Measurements from ENCODE around the gene UBE4B.
"Not testable (repeated sequence)": the region's sequence is repeated elsewhere in the genome, so short reads cannot be mapped to it uniquely, and the experiment has no call there.

The UBE4B gene

DNA sequence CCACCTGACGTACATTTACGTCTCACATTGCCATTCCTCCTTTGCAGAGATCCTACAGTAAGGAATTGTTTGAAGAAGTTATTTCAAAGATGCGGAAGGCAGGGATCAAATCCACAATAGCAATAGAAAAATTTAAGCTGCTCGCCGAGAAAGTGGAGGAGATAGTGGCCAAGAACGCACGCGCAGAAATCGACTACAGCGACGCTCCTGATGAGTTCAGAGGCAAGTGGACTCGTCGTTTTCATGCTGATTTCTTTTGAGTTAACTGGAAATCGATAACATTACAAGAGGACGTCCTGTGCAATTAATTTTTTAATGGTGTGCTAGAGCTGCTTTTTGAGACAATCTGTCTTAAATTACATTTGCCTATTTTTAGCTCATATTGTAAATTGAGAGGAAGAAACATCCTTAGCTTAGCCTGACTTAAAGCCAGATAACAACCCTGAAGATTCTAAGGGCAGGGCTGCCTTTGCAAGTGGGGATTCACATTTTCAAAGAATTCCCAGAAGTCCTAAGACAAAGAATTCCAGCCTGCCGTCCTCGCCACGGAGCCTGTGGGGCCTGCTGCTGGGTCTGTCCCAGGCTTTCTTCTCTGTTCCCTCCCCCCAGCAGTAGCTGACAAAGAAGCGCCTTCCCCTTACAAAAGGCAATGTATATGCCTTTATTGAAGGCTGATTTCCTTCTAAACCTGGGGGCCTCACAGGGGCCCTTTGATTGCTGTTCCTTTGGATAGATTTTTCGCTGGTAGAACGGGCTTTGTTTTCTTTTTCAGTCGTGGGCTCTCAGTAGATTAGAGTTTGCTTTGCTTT, 146.0 kb downstream of the UBE4B start:
- peak; percentile 74 for DNase-seq

DNA sequence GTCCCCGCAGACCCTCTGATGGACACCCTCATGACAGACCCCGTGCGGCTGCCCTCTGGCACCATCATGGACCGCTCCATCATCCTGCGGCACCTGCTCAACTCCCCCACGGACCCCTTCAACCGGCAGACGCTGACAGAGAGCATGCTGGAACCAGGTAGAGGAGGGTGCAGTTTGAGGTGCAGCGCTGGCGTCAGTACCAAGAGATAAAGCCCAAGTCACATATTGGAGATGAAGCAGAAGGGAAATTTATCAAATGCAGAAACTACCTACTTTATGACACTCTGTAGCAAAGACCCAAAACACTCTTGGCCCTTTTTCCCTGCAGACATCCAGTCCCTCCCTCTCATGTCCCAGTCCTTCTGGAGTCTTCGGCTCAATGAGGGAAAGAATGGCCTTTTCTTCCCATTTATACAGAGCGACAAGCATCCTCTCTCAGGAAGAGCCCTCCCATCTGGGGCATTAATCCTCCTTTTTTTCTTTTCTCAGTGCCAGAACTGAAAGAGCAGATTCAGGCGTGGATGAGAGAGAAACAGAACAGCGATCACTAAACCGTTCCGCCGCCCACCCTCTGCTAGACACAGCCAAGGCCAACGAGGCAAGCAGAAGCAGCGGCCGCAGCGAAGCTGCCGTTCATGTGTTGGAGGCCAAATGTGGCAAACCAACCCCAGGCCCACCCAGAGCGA, 146.8 kb downstream of the UBE4B start:
- DNase-seq: no peak

DNA sequence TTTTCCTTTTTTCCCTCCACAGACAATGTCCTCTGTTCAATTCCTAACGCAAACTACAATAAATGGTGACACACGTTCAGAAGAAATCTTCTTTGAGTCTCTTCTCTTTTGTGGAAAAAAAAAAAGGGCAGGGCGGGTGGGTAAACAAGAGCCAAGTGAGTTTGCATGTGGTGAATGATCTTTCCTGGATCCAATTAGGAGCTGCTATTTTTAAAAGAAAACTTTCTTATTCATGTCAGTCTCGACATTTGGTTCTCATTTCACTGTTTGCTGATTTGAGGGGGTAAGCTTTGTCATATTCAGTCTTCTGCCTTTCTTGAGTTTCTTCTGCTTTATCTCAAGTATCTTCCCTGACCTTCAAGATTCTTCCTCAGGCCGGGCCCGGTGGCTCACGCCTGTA, 148.4 kb downstream of the UBE4B start:
- peak; percentile 77 for DNase-seq

DNA sequence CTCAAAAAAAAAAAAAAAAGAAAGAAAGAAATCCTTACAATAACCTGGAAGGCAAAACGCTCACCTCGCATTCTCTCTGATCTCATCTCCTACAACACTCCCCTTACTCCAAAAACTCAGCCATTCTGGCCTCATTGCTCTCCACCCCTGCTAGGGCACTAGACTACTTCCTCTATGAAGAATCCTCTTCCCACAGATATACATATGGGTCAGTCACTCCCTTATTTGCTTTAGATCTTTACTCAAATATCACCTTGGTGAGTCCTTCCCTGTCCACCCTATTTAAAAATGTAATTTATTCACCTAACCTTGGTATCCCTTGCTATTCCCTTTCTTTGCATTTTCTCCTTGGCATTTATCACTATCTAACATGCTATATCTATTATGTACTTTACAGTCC, 153.0 kb downstream of the UBE4B start:
- DNase-seq: no peak

DNA sequence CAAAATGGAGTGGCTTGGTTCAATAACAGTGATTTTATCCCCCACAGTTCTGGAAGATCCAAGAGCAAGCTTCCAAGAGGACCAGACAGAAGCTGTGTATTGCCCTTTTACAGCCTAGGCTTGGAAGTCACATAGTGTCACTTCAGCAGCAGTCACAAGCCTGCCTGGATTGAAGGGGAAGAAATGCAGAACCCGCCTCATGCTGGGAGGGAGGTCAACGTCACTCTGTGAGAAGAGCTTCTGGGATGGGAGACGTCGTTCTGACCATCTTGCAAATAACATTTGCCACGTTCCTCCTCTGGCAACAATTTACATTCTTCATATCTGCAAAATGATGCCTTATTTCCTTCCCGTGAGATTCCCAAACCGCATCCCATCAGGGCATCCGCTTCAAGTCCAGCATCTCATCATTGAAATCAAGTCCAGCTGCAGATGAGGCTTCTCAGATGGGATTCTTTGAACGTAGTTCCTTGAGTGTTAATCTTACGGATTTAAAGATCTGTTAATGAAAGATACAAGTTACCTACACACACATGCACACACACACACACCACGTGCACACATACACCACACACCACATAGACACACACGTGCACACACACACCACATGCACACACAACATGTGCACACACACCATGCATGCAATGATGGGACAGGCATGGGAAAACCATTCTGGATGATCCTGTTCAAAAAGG, 153.7 kb downstream of the UBE4B start:
- DNase-seq: peak; percentile 87

DNA sequence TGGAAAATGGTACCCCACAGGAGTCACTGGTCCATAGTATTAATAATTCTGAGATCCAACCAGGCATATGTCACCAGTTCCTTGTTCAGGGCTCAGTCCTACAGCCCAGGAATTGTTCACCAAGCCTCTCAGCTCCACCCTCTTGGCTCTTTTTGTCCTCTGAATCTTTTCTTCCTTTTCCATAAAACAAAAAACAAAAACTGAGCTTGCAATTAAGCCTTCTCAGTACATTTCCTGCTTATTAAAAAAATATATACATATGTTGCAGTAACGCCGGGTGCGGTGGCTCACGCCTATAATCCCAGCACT, 154.2 kb downstream of the UBE4B start:
- no peak for DNase-seq

DNA sequence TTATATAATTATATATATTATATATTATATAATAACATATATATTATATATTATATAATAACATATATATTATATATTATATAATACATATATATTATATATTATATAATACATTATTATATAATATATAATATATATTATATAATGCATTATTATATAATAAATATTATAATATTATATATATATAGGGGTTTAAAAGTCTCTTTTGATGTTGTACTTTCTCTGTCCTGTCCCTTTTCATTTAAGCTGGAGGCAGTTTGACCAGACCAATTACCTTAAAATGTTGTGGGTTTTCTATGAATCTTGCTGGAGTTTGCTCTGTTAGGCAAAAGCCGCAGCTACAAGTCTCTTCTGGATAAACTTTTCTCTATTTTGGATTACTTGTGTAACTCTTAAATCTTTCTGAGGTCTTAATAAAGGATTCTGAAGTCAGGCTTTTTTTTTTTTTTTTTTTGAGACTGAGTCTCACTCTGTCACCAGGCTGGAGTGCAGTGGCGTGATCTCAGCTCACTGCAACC, 155.4 kb downstream of the UBE4B start:
- no peak for DNase-seq

DNA sequence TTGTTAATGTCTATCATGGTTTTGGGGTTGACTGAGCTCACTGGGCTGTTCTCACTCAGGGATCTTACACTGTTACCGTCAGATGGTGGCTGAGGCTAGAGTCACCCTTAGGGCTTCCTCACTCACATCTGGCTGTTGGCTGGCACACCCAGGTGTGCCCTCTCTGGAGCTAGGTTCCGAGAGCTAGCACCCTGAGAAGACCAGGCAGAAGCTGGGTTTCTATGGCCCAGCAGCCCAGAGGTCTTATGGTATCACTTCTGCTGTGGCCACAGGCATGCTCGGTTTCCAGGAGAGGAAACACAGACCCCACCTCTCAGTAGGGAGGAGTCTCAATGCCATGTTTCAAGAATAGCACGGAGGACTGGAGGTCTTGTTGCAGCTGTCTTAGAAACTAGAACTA, 156.9 kb downstream of the UBE4B start:
- DNase-seq: no peak

DNA sequence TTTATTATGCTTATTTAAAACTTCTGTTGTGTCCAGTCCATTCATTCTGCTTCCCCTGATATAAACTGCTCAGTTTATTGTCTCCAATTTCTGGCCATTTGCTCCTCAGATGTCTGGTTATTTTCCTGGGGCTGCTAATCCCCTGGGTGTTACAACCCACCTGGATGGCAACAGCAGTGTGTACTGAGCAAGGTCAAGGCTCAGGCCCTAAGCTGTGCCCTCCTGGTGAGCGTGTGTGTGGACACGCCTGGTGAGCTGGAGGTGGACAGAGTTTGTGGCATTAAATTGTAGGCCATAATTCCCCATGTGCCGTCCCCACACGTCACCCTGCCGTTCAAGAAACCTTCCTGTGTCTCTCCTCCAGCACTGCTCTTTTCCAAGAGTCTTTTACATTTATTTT, 159.5 kb downstream of the UBE4B start:
- DNase-seq: no peak

DNA sequence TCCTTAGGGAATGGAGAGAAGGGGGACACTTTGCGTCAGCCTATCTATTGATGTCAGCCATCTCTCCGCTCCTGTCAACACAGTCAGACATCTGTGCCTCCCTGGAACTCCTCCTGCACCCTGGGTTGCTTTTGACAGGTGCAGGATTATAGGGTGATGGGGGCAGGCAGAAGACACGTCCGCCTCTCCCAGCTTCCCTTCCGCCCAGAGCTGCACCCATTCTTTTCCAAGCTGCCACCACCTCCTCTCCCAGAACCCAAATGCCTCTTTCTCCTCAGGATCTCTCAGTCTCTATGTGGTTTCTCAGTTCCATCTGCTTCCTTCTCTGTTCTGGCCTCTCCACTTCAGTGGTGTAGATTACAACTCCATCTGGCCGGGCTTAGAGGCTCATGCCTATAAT, 160.5 kb downstream of the UBE4B start:
- no peak for DNase-seq

DNA sequence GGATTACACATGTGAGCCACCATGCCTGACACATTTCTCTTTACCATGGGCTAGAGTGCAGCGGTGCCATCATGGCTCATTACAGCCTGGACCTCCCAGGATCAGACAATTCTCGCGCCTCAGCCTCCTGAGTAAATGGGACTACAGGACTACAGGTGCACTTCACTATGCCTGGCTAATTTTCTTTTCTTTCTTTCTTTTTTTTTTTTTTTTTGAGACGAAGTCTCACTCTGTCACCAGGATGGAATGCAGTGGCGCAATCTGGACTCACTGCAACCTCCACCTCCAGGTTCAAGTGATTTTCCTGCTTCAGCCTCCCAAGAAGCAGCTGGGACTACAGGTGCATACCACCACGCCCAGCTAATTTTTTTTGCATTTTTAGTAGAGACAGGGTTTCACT, 162.8 kb downstream of the UBE4B start:
- DNase-seq: peak; percentile 19

DNA sequence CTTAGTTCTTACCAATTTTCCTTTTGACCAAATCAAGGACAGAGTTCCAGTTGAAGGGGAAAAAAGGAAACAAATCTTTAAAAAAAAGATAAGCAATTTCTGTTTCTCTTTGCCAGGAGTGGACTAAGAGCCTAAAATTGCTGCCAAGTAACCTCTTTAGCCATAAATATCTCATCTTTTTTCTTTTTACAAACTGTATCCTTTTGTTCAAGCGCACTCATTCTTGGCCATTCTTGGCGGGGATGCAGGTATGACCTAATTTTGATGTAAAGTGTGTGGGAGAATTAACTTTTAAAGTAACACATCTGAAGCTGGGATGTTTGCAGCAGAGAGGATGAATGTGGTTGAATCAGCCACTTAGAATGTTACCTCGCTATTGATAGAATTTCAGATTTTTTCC, 164.2 kb downstream of the UBE4B start:
- no peak for DNase-seq

DNA sequence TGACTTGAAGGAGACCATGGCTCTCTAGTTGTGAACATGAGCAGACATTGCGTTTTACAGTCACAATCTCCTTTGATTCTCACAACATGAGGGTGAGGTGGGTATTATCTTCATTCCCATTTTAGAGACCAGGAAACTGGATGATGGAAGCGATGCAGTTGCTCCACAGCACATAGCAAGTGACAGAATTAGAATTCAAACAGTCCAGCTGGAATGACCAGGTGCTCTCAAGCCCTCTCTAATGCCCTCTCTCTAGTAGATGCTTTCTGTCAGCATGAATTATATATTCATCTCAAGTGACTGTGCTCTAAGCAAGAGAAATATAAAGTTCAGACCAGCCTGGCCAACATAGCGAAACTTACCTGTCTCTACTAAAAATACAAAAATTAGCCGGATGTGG, 167.9 kb downstream of the UBE4B start:
- no peak for DNase-seq

DNA sequence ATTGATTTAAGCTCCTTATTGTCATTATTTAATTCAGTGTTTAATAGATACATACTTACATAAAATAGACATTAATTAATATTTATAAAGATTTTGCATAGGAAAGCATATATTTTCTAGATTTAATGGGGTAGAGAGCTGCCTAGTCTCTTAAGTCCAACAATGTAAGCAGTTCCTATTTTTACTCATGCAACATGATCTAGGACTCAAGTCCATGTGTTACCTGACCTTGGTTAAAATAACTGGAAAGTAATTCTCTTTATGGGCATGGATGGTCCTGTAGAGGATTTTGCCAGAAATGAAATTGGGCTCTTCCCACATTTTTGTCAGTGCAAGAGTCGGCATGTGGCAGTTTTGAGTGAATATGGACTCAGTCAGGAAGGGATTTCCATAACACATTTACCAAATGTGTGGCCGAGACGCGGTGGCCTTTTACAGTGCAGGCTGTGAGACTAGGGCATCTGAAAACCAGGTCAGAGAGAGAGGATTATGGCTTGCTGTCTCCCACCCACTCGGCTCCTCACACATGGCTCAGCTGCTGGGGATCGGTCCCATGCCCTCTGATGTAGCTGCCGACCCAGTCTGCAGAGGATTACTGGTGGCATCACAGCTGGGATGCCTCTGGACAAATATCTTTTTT, 171.4 kb downstream of the UBE4B start:
- DNase-seq: no peak

DNA sequence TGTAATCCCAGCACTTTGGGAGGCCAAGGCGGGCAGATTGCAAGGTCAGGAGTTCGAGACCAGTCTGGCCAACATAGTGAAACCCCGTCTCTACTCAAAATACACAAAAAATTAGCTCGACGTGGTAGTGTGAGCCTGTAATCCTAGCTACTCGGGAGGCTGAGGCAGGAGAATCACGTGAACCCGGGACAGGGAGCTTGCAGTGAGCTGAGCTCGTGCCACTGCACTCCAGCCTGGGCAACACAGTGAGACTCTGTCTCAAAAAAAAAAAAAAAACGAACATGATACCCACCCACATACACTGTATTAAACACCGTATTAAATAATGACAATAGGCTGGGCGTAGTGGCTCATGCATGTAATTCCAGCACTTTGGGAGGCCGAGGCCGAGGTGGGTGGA, 172.4 kb downstream of the UBE4B start:
- not testable (repeated sequence) for DNase-seq

DNA sequence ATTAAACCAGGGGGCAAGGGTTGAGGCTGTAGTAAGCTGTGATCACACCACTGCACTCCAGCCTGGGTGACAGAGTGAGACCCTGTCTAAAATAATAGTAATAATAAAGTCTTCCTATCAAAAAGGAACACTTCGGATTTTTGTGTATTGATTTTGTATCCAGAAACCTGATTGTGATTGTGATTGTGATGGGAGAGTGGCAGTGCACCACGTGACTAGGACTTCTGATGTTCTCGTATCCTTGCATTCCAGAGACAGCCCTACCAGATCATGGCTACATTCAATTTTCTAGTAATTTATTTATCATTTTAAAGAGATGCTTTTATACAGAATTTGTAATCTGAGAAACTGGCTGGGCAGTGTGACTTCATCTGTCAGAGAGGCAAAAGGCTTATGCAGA, 175.1 kb downstream of the UBE4B start:
- DNase-seq: no peak

DNA sequence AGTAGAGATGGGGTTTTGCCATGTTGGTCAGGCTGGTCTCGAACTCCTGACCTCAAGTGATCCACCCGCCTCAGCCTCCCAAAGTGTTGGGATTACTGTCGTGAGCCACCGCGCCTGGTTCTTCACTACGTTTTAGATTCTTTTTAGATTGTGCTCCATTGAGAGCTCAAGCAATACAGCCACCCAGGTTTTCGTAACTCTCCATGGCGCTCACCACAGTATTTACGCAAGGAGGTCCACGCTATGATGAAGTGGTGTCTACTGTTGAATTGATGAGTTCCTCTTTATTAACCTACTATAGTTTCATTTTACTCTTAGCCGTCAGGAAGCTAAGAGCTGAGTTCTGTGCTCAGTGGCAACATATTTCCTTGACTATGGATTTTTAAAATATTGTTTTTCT, 175.8 kb downstream of the UBE4B start:
- DNase-seq: no peak

DNA sequence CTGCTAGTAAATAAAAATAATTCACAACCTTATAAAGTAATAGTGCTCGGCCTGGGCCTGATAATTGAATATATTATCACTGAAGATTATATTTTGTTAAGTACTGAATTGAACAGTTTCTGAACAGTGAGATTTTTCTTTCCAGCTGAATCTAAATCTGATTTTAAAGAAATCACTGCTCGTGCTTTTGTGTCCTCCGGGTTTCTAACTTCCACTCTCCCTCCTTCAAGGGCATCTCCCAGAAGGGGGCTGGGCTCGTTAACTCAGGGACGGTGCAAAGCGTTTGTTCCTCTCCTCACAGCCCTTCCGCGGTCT, 176.8 kb downstream of the UBE4B start:
- DNase-seq: no peak

DNA sequence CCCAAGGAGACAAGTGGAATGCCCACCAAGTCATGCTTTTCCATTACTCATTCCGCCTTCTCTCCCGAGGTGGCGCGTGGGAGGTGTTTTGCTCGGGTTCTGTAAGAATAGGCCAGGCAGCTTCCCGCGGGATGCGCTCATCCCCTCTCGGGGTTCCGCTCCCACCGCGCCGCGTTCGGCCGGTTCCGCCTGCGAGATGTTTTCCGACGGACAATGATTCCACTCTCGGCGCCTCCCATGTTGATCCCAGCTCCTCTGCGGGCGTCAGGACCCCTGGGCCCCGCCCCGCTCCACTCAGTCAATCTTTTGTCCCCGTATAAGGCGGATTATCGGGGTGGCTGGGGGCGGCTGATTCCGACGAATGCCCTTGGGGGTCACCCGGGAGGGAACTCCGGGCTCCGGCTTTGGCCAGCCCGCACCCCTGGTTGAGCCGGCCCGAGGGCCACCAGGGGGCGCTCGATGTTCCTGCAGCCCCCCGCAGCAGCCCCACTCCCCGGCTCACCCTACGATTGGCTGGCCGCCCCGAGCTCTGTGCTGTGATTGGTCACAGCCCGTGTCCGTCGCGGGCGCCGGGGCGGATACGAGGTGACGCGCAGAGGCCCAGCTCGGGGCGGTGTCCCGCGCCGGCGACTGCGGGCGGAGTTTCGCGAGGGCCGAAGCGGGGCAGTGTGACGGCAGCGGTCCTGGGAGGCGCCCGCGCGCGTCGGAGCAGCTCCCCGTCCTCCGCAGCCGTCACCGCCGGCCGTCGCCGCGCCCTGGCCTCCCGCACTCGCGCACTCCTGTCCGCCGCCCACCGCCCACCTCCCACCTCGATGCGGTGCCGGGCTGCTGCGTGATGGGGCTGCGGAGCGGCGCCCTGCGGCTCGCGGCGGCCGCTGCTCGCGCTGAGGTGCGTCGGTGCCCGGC, 177.4 kb downstream of the UBE4B start, which contains the start of gene KIF1B:
TSS of gene KIF1B (plus strand) at position 666 of the 906 bp plus-strand sequence. CDS start 21,759 bp downstream, outside the sequence.
- DNase-seq: peak; percentile 99

DNA sequence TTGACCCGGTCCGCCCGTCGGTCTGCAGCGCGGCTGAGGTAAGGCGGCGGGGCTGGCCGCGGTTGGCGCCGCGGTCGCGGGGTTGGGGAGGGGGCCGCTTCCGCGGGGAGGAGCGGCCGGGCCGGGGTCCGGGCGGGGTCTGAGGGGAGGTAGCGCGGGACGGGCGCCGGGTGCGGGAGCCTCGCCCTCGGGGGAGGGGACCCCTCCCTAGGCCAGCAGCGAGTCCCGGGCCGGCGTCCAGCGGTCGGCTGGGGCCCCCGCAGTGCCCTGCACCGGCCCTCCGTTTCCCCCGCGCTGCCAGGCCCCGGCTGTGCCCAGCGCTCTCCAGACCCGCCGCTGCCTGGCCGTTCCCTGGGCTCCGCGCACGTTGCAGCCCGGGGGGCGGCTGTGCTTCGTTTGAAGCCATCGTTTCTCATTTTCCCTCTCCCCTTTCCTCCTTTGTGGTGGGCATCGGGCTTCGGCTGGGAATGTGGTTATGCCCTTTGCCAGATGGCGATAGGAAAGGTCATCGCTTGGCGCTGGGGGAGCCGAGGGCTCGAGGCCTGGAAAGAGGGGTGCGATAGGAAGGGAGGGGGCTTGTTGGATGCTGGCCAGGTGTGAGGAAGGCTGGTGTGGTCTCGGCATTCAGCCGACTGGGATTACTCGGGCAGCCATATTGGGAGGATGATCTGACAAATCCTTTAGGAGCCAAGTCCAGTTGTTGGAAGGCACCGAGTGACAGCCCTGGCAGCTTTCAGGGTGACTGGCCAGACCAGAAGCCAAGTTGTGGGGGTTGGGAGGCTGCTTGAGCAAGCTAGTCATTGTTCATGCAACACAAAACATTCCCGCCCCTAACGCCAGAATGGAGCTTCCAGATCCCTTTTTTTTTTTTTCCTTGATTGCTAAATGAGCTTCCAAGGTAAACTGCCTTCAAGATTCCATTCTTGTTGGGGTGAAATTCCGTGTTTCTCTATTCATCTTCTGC, 178.4 kb downstream of the UBE4B start:
- peak; percentile 88 for DNase-seq
